ENCODE results near the gene NPAS4. TPM values are rescaled to one million over a fixed set of nuclear protein-coding genes. Genes with fewer than 3 reads are reported as not detected.

NPAS4 gene
- total and polyA plus RNA-seq, 2 of the 4 experiments (the other 2 are of a cell fraction): under 0.01 to 0.77 TPM

DNA sequence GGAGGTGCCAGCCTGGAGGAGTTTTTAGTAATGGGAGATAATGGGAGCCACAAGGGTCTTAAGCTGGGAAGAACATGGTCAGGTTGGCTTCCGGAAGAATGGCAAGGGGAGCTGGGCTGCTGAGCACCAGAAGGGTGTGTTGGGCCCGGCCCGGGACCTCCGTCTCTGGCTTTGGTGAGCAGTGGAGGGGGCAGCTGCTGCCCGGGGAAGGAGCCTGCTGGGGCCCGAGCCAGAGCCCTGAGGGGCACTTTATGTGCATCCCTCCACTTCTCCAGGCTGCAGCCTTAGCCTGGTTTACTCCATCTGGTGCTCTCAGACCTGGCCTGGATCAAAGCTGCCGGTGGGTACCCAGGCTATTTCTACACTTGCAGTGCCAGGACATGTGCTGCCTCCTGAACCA lies 8.7 kb upstream of the NPAS4 start:
- in situ Hi-C loops (cut with MboI; ENCODE audit: low sequenced_read_pairs): no loop called here
- POLR2A ChIA-PET (ENCODE audit: unreplicated experiment): no interaction called here

More for the DNA sequence above, 8.7 kb upstream of the NPAS4 start:
- no peak overlapping the region for H4K8ac ChIP-seq (ENCODE audit: low read depth in 2 of 2, low read length in 2 of 2)
- H2BK20ac ChIP-seq (ENCODE audit: low read depth, low read length): no peak overlapping the region
- dilution Hi-C loops (cut with HindIII; ENCODE audit: low sequenced_read_pairs, unreplicated experiment): no loop called here
- no peak overlapping the region for H4K5ac ChIP-seq (ENCODE audit: low read depth, low read length)
- no peaks in the 10 kb centered on the region for H3K36me3 ChIP-seq (ENCODE audit: control insufficient read depth, insufficient read depth, low read length)
- H3K4me2 ChIP-seq (ENCODE audit: low read depth, low read length): no peak overlapping the region
- peaks cover 3% of the 10 kb centered on the region for H3K4me1 ChIP-seq (ENCODE audit: control insufficient read depth, insufficient read depth, low read length)
- no peak overlapping the region for H2BK15ac ChIP-seq (ENCODE audit: low read depth, low read length)
- no TSS peak for BruUV-seq (replicated peaks)
- H3K23ac ChIP-seq (ENCODE audit: low read depth, low read length): no peak overlapping the region
- H3K27me3 ChIP-seq (ENCODE audit: control insufficient read depth, insufficient read depth, low read length): 0 out of 2 replicates have a peak, but pooled peaks cover 2% of the 10 kb centered on the region
- no peak overlapping the region for H3K9ac ChIP-seq (ENCODE audit: low read depth, low read length)
- no peak for TF ChIP-seq RCOR1 (IDR thresholded peaks at IDR 0.05; ENCODE audit: insufficient replicate concordance, low read length)
- TF ChIP-seq MAZ (IDR thresholded peaks at IDR 0.05; ENCODE audit: borderline replicate concordance, low read depth, low read length): no peak
- TF ChIP-seq, protein P1, sequence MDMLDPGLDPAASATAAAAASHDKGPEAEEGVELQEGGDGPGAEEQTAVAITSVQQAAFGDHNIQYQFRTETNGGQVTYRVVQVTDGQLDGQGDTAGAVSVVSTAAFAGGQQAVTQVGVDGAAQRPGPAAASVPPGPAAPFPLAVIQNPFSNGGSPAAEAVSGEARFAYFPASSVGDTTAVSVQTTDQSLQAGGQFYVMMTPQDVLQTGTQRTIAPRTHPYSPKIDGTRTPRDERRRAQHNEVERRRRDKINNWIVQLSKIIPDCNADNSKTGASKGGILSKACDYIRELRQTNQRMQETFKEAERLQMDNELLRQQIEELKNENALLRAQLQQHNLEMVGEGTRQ (IDR thresholded peaks at IDR 0.05; ENCODE audit: low read depth, low read length): no peak
- TF ChIP-seq CEBPB (IDR thresholded peaks at IDR 0.05; ENCODE audit: low read depth, low read length): no peak
- TF ChIP-seq FOS (IDR thresholded peaks at IDR 0.05; ENCODE audit: low read depth, low read length): no peak
- TF ChIP-seq, protein P2, sequence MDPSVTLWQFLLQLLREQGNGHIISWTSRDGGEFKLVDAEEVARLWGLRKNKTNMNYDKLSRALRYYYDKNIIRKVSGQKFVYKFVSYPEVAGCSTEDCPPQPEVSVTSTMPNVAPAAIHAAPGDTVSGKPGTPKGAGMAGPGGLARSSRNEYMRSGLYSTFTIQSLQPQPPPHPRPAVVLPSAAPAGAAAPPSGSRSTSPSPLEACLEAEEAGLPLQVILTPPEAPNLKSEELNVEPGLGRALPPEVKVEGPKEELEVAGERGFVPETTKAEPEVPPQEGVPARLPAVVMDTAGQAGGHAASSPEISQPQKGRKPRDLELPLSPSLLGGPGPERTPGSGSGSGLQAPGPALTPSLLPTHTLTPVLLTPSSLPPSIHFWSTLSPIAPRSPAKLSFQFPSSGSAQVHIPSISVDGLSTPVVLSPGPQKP (IDR thresholded peaks at IDR 0.05; ENCODE audit: borderline replicate concordance, low read depth, low read length): no peak
- no peak for TF ChIP-seq CTCF (conservative IDR thresholded peaks at IDR 0.05; ENCODE audit: low read depth, low read length)
- no peak for TF ChIP-seq RAD21 (IDR thresholded peaks at IDR 0.05; ENCODE audit: low read length)
- no peak for TF ChIP-seq NFE2L2 (IDR thresholded peaks at IDR 0.05; ENCODE audit: low read depth, low read length)
- TF ChIP-seq CHD1 (IDR thresholded peaks at IDR 0.05; ENCODE audit: low read depth, low read length): no peak
- TF ChIP-seq POLR2A (IDR thresholded peaks at IDR 0.05; ENCODE audit: low read depth, low read length): no peak
- TF ChIP-seq MXI1 (IDR thresholded peaks at IDR 0.05; ENCODE audit: borderline replicate concordance, low read depth, low read length): no peak
- ATAC-seq (ENCODE audit: low read depth) (no peak), DNase-seq (no peak)
- H3K4me3 ChIP-seq (ENCODE audit: insufficient read depth, low read depth, low read length): no peak overlapping the region
- no peaks in the 10 kb centered on the region; the same call in none of the 2 replicates for H4K20me1 ChIP-seq (ENCODE audit: insufficient read depth, low read length)
- H3K79me1 ChIP-seq (ENCODE audit: low read depth in 1 of 2, low read length in 2 of 2): peaks cover 7 to 36% of the 10 kb centered on the region in 2 experiments; a peak in 3 of 4 replicates
- H3K14ac ChIP-seq (replicated peaks; ENCODE audit: low read depth, low read length): no peak overlapping the region
- H3K9me3 ChIP-seq (ENCODE audit: control insufficient read depth, insufficient read depth, low read length): no peaks in the 10 kb centered on the region
- 90% methylated on average over 2 of the region's 7 CpGs; no CpG with 5 or more reads in 1 of the 2 experiments for WGBS, 2 experiments (ENCODE audit: extremely low coverage in 2 of 2, insufficient read length in 1 of 2)
- no peak overlapping the region for H2AK5ac ChIP-seq (ENCODE audit: low read depth, low read length)
- no peak overlapping the region for H3K18ac ChIP-seq (ENCODE audit: low read depth, low read length)
- CTCF ChIA-PET: no interaction called here
- no peak overlapping the region for H2BK5ac ChIP-seq (ENCODE audit: low read depth, low read length, poor library complexity, severe bottlenecking)
- no peak overlapping the region for H2AK9ac ChIP-seq (replicated peaks; ENCODE audit: low read depth, low read length, poor library complexity)
- intact Hi-C loops (cut with micrococcal nuclease): no loop called here
- H3K4ac ChIP-seq (ENCODE audit: low read depth, low read length): no peak overlapping the region
- no peak overlapping the region for H3K56ac ChIP-seq (ENCODE audit: extremely low read depth, insufficient read depth, low read length)
- no peak overlapping the region for H2BK120ac ChIP-seq (ENCODE audit: low read depth, low read length)
- H2AFZ ChIP-seq (replicated peaks; ENCODE audit: low read length, poor library complexity): no peak overlapping the region
- no peak overlapping the region for H4K91ac ChIP-seq (ENCODE audit: insufficient read depth, low read depth, low read length)
- peaks cover 20% of the 10 kb centered on the region for H3K9me1 ChIP-seq (ENCODE audit: insufficient read depth, low read length)
- no peak overlapping the region for H3K27ac ChIP-seq (ENCODE audit: insufficient read depth, low read length)
